Erythroblast (primary cell): ENCODE data around the gene HS6ST2.

ENCODE experiments used
- GATA1 ChIP-seq: IDR thresholded peaks from 2 replicates; pipeline ENCODE4 v1.6.1; 2011; ENCODE audit warnings: low read depth, mild to moderate bottlenecking, control low read depth, low read length, moderate library complexity
- POLR2A ChIP-seq: IDR thresholded peaks from 2 replicates; pipeline ENCODE4 v1.6.1; 2011; ENCODE audit warnings: mild to moderate bottlenecking, low read length

DNA sequence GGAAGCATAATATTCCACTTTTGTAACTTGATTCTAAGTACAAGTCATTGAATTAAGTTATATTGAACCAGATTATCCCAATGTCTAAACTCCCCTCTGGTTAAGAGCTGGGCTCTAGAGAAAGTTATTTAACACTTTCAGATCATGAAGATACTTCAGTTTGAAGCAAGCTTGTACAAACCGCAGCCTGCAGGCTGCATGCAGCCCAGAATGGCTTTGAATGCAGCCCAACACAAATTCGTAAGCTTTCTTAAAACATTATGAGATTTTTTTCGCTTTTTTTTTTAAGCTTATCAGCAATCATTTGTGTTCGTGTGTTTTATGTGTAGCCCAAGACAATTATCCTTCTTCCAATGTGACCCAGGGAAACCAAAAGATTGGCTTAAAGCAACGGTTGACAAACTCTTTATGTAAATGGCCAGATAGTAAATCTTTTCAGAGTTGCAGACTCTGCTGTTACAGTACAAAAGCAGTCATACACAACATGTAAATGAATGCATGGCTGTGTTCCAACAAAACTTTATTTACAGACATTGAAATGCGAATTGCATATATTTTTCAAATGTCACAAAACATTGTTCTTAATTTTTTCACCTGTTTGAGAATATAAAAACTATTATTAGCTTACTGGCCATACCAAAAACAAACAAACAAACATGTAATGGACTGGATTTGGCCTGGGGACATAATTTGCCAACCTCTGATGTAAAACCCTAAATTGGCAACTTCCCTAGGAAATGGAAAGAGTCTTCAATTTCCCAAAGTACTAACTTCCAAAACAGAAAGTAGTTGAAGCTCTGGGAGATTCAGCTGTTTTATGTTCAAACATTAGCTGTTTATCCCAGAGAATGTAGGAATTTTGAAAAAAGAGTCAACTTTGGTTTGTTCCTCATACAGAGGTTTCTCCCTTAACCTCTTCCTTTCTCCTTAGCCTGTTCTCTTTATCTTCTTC, 268.5 kb downstream of the HS6ST2 start:
- no peak for TF ChIP-seq POLR2A
- no peak for TF ChIP-seq GATA1
